Right lobe of liver (tissue), 4 donors: ENCODE measurements around the gene MRPS7.

Experiments
- CTCF ChIP-seq, 4 donors: fragments of 200-600 bp in 3 of 4; fragments of 450-650 bp in 1 of 4; IDR thresholded peaks; one replicate each; pipeline versions ENCODE4 v1.5.1 to v1.8.0; 2016 to 2022; ENCODE audit warnings: antibody characterized with exemption in 4 of 4, mild to moderate bottlenecking in 2 of 4
- POLR2A ChIP-seq: fragments of 450-650 bp; IDR thresholded peaks from one replicate; pipeline ENCODE4 v1.6.1; 2017; ENCODE audit warnings: antibody characterized with exemption, mild to moderate bottlenecking
- donor health status: DM: no; HTN: no; CAD: no.
- donor health status: DM: no; HTN: no; CAD: no.
- donor health status: DM: no; HTN: yes; CAD: no.

GRCh38 chr17:75313941-75314551 is 52.4 kb downstream of the MRPS7 start:
- no peak for TF ChIP-seq POLR2A
- TF ChIP-seq CTCF (IDR thresholded peaks at IDR 0.05): no peak
